Endothelial cell of umbilical vein (primary cell): ENCODE results near the gene PCDHA5. TPM values are rescaled to one million over a fixed set of nuclear protein-coding genes. Genes with fewer than 3 reads are reported as not detected.

Experiments used
- BruUV-seq: library from RNA; stranded (reverse); fragments of 400-500 nt; replicated peaks from 2 replicates; lab custom pipeline; 2021; lab: Mats Ljungman, UMichigan
- CTCF ChIA-PET: fragments of 300-600, 350-600 bp; sonication (Branson Sonifier 250); formaldehyde crosslinking; loops from one replicate; lab custom pipeline; 2021; ENCODE audit warnings: antibody characterized with exemption, inconsistent platforms; lab: Charles Lee
- POLR2A ChIA-PET: fragments of 300-600, 350-600 bp; sonication (Branson Sonifier 250); formaldehyde crosslinking; loops from one replicate; lab custom pipeline; 2021; ENCODE audit warnings: antibody characterized with exemption, inconsistent platforms; lab: Charles Lee
- DNase-seq: peaks from one replicate; pipeline ENCODE4 v3.0.0-alpha.2; 2011; ENCODE audit warnings: low read depth, low spot score
- FAIRE-seq: peaks from 2 replicates; lab custom pipeline; 2011; peaks lifted over from hg19 to GRCh38; lab: Jason Lieb, UNC
- H2AFZ ChIP-seq: 2 replicates; pipeline ENCODE4 v1.6.0; 2012; ENCODE audit warnings: low read depth, low read length, control low read depth, inconsistent platforms
- H3K27ac ChIP-seq: 2 replicates; pipeline ENCODE4 v1.5.1; 2011; ENCODE audit warnings: low read depth, mild to moderate bottlenecking, control low read depth, low read length, moderate library complexity; ENCODE audit not compliant: insufficient read depth
- H3K27me3 ChIP-seq, 2 experiments: 2 replicates each; pipeline versions ENCODE4 v1.6.0 to v1.6.1; 2011; ENCODE audit warnings: low read length in 2 of 2, mixed read lengths in 1 of 2; ENCODE audit not compliant: control insufficient read depth in 2 of 2, insufficient read depth in 2 of 2
- H3K36me3 ChIP-seq, 2 experiments: 2 replicates in 1 of 2; 3 replicates in 1 of 2; pipeline ENCODE4 v1.5.1; 2011; ENCODE audit warnings: low read length in 2 of 2, mild to moderate bottlenecking in 1 of 2, moderate library complexity in 1 of 2; ENCODE audit not compliant: control insufficient read depth in 2 of 2, insufficient read depth in 2 of 2; ENCODE audit errors: extremely low read depth in 1 of 2
- H3K4me1 ChIP-seq: 3 replicates; pipeline ENCODE4 v1.5.1; 2011; ENCODE audit warnings: mild to moderate bottlenecking, low read length; ENCODE audit not compliant: control insufficient read depth, insufficient read depth; ENCODE audit errors: extremely low read depth
- H3K4me2 ChIP-seq: 2 replicates; pipeline ENCODE4 v1.6.1; 2011; ENCODE audit warnings: low read length, control low read depth, mixed read lengths; ENCODE audit not compliant: insufficient read depth
- H3K4me3 ChIP-seq, 3 experiments: fragments of 200-600 bp in 1 of 3; sonication (generic), shearing (Covaris generic) in 1 of 3; replicated peaks in 1 of 3; 2 replicates each; pipeline ENCODE4 v1.5.1; 2011 to 2016; ENCODE audit warnings: control low read depth in 3 of 3, low read length in 3 of 3, mild to moderate bottlenecking in 2 of 3, inconsistent platforms in 1 of 3, low read depth in 1 of 3, moderate library complexity in 1 of 3; ENCODE audit not compliant: insufficient read depth in 1 of 3
- H3K79me2 ChIP-seq: 2 replicates; pipeline ENCODE4 v1.6.0; 2012; ENCODE audit warnings: low read length, inconsistent platforms; ENCODE audit not compliant: control insufficient read depth, insufficient read depth
- H3K9ac ChIP-seq: replicated peaks from 2 replicates; pipeline ENCODE3; 2011; ENCODE audit warnings: low read length, control low read depth; ENCODE audit not compliant: insufficient read depth; ENCODE audit errors: extremely low read depth
- H3K9me1 ChIP-seq: replicated peaks from 3 replicates; pipeline ENCODE4 v1.6.0; 2011; ENCODE audit warnings: mild to moderate bottlenecking, low read length; ENCODE audit not compliant: control insufficient read depth, insufficient read depth; ENCODE audit errors: extremely low read depth
- H3K9me3 ChIP-seq: replicated peaks from 2 replicates; pipeline ENCODE4 v1.5.1; 2012; ENCODE audit warnings: low read length, inconsistent platforms; ENCODE audit not compliant: control insufficient read depth, insufficient read depth
- H4K20me1 ChIP-seq: replicated peaks from 2 replicates; pipeline ENCODE3; 2011; ENCODE audit warnings: mild to moderate bottlenecking, low read length; ENCODE audit not compliant: control insufficient read depth, insufficient read depth; ENCODE audit errors: extremely low read depth
- EZH2 ChIP-seq: IDR thresholded peaks from 2 replicates; pipeline ENCODE4 v1.6.1; 2012; ENCODE audit warnings: borderline replicate concordance, low read depth, mild to moderate bottlenecking, moderate library complexity, low read length, inconsistent platforms; ENCODE audit not compliant: severe bottlenecking
- FOS ChIP-seq: IDR thresholded peaks from 2 replicates; pipeline ENCODE4 v1.6.1; 2011; ENCODE audit warnings: mild to moderate bottlenecking, low read length, moderate library complexity, borderline replicate concordance; ENCODE audit not compliant: insufficient read depth
- GATA2 ChIP-seq: IDR thresholded peaks from 2 replicates; pipeline ENCODE4 v1.7.0; 2011; ENCODE audit warnings: low read depth, mild to moderate bottlenecking, moderate library complexity, mixed read lengths, low read length; ENCODE audit not compliant: insufficient read length, insufficient read depth
- JUN ChIP-seq: IDR thresholded peaks from 2 replicates; pipeline ENCODE4 v1.6.1; 2011; ENCODE audit warnings: borderline replicate concordance, low read depth; ENCODE audit not compliant: insufficient read length, insufficient read depth
- MYC ChIP-seq: IDR thresholded peaks from one replicate; pipeline ENCODE4 v1.6.1; 2011; ENCODE audit warnings: mild to moderate bottlenecking, low read depth, low read length
- POLR2A ChIP-seq: IDR thresholded peaks from 2 replicates; pipeline ENCODE4 v1.6.1; 2012; ENCODE audit warnings: low read depth, mild to moderate bottlenecking, control low read depth, low read length
- POLR2AphosphoS5 ChIP-seq: IDR thresholded peaks from 2 replicates; pipeline ENCODE4 v1.6.1; 2012; ENCODE audit warnings: low read depth, mild to moderate bottlenecking, control low read depth, low read length, moderate library complexity; ENCODE audit not compliant: insufficient read depth
- dilution Hi-C: fragments of 300-500 bp; cut with MboI; formaldehyde crosslinking; loops from one replicate; pipeline ENCODE4 v1.15.0; 2019; ENCODE audit warnings: low sequenced_read_pairs; ENCODE audit not compliant: extremely low pct_ligation_motif_present
- intact Hi-C: fragments of 100-400 bp; cut with micrococcal nuclease; formaldehyde crosslinking; loops from one replicate; pipeline ENCODE4 v1.10.0; 2022
- polyA plus RNA-seq, 4 experiments: library from polyadenylated mRNA; depleted of rRNA in 3 of 4; stranded (reverse) in 3 of 4; unstranded in 1 of 4; fragments of >200 nt; gene quantifications; 2 replicates each; pipeline versions ENCODE4 v1.2.1 to v1.2.3, GENCODE V29; 2011 to 2012; ENCODE audit warnings: missing spikeins in 1 of 4
- total RNA-seq: library from RNA; stranded (reverse); gene quantifications from 2 replicates; pipeline ENCODE4 v1.2.3, GENCODE V29; 2021
- TF ChIP-seq, protein P1 (sequence below), 2 donors: IDR thresholded peaks; 1 replicate in 1 of 2; 2 replicates in 1 of 2; pipeline ENCODE4 v1.5.1; 2011; ENCODE audit warnings: low read length in 2 of 2, mild to moderate bottlenecking in 2 of 2, moderate library complexity in 2 of 2, control low read depth in 1 of 2, inconsistent platforms in 1 of 2, low read depth in 1 of 2; ENCODE audit not compliant: insufficient read depth in 1 of 2; ENCODE audit errors: extremely low read depth in 1 of 2
- TF ChIP-seq, protein P2 (sequence below): IDR thresholded peaks from 2 replicates; pipeline ENCODE4 v1.6.1; 2011; ENCODE audit not compliant: insufficient read depth, insufficient read length

Gene PCDHA5
- total and polyA plus RNA-seq, 2 donors (not counting 3 experiments of a cell fraction or from before 2014, with no cell fraction given) = not detected

DNA sequence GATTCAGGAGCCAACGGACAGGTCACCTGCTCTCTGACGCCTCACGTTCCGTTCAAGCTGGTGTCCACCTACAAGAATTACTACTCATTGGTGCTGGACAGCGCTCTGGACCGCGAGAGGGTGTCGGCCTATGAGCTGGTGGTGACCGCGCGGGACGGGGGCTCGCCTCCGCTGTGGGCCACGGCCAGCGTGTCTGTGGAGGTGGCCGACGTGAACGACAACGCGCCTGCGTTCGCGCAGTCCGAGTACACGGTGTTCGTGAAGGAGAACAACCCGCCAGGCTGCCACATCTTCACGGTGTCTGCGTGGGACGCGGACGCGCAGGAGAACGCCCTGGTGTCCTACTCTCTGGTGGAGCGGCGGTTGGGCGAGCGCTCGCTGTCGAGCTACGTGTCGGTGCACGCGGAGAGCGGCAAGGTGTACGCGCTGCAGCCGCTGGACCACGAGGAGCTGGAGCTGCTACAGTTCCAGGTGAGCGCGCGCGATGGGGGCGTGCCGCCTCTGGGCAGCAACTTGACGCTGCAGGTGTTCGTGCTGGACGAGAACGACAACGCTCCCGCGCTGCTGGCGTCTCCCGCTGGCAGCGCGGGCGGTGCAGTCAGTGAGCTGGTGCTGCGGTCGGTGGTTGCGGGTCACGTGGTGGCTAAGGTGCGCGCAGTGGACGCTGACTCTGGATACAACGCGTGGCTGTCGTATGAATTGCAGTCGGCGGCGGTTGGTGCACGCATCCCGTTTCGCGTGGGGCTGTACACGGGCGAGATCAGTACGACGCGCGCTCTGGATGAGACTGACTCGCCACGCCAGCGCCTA lies 36.0 kb downstream of the PCDHA5 start:
- Histone ChIP-seq H3K79me2 (no peaks in the 10 kb centered on the region), H3K9me1 (no peaks in the 10 kb centered on the region), H3K27me3 (no peaks in the 10 kb centered on the region), H3K36me3 (no peaks in the 10 kb centered on the region), H4K20me1 (no peaks in the 10 kb centered on the region), H3K9ac (no peak overlapping the region), H3K4me3 (no peak overlapping the region), H3K27ac (no peak overlapping the region), H3K4me1 (no peaks in the 10 kb centered on the region), H3K4me2 (no peak overlapping the region), H3K9me3 (no peaks in the 10 kb centered on the region), H2AFZ (no peak overlapping the region)
- FAIRE-seq (no peak), DNase-seq (no peak)
- BruUV-seq = no TSS peak
- TF ChIP-seq, protein P1, sequence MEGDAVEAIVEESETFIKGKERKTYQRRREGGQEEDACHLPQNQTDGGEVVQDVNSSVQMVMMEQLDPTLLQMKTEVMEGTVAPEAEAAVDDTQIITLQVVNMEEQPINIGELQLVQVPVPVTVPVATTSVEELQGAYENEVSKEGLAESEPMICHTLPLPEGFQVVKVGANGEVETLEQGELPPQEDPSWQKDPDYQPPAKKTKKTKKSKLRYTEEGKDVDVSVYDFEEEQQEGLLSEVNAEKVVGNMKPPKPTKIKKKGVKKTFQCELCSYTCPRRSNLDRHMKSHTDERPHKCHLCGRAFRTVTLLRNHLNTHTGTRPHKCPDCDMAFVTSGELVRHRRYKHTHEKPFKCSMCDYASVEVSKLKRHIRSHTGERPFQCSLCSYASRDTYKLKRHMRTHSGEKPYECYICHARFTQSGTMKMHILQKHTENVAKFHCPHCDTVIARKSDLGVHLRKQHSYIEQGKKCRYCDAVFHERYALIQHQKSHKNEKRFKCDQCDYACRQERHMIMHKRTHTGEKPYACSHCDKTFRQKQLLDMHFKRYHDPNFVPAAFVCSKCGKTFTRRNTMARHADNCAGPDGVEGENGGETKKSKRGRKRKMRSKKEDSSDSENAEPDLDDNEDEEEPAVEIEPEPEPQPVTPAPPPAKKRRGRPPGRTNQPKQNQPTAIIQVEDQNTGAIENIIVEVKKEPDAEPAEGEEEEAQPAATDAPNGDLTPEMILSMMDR (IDR thresholded peaks at IDR 0.05; ENCODE audit: extremely low read depth in 1 of 2, insufficient read depth in 1 of 2, low read depth in 1 of 2, low read length in 2 of 2) = no peak
- no peak for TF ChIP-seq POLR2AphosphoS5
- no peak for TF ChIP-seq EZH2
- no peak for TF ChIP-seq MYC
- no peak for TF ChIP-seq GATA2
- TF ChIP-seq FOS = no peak
- no peak for TF ChIP-seq POLR2A
- no peak for TF ChIP-seq JUN
- TF ChIP-seq, protein P2, sequence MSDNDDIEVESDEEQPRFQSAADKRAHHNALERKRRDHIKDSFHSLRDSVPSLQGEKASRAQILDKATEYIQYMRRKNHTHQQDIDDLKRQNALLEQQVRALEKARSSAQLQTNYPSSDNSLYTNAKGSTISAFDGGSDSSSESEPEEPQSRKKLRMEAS = no peak
- dilution Hi-C loops = no loop called here
- ChIA-PET POLR2A (no interaction called here), CTCF (interaction anchor here (1.7 kb wide), 1 partner anchor 12 kb away, joined by 5 read pairs; no protein-coding TSS in a partner anchor)
- intact Hi-C loops = no loop called here
